CD4-positive, alpha-beta T cell treated with Interleukin-4 for 4 hours (primary cell): ENCODE measurements around the gene CDC5L.
"Not testable (repeated sequence)": the region's sequence is repeated elsewhere in the genome, so short reads cannot be mapped to it uniquely, and the experiment has no call there.

Source experiments
- DNase-seq: peaks from one replicate; pipeline ENCODE4 v3.0.0-alpha.2; 2020

Gene CDC5L

DNA sequence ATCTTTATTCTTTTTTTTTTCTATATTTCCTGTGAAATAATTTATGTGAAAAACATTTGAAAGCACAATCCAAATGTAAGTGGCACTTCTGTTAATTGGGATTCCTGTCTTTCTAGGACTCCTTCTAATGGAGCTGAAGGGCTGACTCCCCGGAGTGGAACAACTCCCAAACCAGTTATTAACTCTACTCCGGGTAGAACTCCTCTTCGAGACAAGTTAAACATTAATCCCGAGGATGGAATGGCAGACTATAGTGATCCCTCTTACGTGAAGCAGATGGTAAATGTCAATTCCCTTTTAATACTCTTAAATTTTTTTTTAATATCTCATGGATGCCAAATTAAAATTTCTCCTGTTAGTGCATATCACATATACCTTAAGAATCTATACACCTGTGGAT, 35.0 kb downstream of the CDC5L start:
- no peak for DNase-seq

DNA sequence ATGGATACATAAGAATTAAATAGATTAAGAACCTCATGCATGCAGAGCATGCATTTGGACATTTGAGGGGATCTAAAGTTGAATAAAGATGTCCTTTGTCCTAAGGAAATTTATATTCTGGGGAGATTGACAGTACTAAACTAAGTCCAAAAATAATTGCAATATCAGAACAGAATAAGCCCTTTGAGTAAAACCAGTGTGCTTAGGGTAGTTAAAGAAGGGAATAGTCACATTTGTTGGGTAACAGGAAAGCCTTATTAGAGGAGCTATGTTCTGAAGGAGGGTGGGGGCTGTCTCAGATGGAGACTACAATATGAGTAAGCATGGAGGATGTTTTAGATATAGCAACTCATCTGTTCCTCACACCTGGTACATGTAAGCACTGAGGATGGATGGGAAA, 35.8 kb downstream of the CDC5L start:
- no peak for DNase-seq

DNA sequence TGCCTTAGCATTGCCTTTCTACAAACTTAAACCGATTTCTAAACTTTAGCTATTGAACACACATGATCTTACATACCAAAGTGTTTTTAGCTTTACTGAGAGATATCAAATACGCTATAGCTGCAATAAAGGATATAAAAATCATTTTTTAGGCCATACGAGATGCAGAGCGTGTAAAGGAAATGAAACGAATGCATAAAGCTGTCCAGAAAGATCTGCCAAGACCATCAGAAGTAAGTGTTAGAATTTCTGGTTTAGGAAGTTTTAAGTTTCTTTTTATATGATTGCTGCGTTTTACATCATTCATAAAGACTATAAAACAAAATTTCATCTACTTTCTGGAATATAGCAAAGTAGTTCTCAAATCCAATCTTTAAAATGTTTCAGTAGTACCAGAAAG, 38.4 kb downstream of the CDC5L start:
- no peak for DNase-seq

DNA sequence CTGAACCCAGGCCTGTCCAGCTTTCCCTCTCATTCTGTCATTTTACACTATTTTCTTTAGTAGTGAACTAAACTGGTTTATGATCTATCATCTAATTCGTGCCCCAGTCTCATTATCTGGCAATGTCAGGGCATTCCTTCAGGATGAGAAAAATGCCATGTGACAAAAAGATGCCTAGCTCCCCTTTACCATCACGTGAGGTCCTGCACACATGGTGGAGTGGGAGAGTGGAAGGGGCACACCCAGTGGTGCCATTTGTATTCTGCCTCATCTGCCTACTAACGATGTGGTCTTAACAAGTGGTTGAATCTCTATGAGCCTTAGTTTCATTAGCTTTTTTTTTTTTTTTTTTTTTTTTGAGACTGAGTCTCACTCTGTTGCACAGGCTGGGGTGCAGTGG, 41.2 kb downstream of the CDC5L start:
- no peak for DNase-seq

DNA sequence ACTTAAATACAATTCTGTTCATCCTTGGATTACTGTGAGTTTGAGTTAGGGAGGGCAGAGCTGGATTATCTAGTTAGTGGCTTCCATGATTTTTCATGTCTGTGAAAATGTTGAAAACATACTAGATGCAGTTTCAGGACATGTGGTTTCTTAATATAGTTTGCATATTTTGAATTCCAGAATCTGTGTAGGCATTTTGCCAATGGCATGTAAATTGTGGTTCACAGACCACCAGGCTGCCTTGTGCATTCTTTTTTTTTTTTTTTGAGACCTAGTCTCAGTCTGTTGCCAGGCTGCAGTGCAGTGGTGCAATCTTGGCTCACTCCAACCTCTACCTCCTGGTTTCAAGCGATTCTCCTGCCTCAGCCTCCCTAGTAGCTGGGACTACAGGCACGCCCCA, 42.8 kb downstream of the CDC5L start:
- no peak for DNase-seq

DNA sequence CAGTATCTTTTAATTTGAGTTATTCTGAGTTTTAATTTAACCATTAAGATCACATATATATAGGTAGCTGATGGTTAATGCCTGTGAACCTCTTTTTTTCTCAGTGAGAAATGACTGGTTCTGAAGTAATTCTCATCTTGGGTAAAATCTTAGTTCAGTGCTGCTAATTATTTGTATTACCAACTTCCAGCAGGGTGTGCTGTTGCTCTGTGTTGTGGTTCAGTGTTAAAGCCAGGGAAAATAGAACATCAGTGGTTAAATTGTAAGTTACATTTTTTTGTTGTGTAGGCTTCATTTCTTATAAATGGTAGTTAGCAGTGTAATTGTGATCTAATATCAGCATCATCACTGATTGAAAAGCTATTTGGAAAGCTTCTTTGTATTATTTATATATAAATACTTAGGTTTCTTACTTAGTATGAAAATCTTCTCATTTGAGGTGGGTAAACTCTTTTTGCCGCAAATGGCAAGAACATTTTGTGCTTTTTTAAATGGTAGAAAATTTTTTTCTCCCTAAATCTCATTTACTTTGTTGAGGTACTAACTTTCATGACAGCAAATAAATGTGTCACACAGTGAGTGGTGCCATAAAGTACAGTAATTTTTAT, 43.7 kb downstream of the CDC5L start:
- peak; percentile 51 for DNase-seq

DNA sequence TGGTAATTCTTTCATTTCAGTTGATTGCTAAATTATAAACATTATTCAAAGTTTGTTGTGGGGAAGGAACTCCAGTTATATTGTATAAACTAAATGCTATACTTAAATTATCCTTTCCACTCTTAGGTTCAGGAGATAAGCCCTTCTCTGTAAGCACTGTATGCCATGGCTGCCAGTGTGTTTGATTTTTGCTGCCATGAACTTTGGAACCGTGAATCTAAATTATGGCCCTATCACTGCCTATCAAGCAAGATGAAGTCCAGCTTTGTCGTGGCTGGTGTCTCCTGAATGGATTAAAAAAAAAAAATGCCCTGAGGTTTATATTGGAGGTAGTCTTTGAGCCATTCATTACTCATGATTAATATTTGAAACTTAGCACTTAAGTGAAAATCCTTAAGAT, 44.7 kb downstream of the CDC5L start:
- no peak for DNase-seq

DNA sequence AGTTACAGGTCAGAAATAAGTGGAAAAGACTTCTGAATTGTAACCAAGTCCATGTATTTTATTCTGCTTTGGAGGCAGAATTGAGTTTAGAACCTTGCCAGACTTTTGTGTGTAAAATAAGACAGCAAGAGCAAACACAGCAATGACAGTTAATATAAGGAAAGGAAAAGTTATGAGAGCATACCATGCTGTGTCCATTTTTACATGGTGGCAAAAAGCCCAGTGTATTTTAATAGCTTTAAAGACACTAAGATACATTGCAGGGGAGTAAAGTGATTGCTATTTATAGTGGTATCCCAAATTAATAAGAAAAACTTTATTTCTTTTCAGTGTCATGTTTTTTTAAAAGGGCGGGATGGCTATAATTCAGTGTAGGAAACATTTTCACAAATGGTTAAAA, 45.2 kb downstream of the CDC5L start:
- no peak for DNase-seq

DNA sequence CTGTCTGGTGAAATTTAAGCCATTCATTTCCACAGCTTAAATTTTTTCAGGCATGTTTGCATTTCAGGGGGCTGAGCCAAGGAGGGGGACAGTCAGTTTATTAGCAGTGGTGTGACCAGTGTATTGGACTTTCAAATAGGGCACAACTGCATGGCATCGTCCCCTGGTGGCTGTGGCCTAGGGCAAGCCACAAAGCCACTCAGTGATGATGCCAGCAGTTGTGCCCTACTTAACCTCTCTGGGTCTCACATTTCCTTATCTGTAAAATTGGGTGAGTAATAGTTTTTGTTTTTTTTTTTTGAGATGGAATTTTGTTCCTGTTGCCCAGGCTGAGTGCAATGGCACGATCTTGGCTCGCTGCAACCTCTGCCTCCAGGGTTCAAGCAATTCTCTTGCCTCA, 48.0 kb downstream of the CDC5L start:
- no peak for DNase-seq

DNA sequence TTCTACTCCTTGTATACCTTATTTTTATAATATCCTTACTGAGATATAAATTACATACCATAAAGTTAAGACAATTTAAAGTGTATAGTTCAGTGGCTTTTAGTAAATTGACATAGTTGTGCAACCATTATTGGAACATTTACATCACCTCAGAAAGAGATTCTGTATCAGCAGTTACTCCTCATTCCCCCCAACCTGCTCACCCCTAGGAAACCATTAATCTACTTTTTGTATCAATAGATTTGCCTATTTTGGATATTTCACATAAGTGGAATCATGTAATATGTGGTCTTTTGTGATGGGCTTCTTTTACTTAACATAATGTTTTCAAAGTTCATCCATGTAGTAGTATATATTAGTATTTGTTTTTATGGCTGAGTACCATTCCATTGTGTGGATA, 51.3 kb downstream of the CDC5L start:
- DNase-seq, result no peak

DNA sequence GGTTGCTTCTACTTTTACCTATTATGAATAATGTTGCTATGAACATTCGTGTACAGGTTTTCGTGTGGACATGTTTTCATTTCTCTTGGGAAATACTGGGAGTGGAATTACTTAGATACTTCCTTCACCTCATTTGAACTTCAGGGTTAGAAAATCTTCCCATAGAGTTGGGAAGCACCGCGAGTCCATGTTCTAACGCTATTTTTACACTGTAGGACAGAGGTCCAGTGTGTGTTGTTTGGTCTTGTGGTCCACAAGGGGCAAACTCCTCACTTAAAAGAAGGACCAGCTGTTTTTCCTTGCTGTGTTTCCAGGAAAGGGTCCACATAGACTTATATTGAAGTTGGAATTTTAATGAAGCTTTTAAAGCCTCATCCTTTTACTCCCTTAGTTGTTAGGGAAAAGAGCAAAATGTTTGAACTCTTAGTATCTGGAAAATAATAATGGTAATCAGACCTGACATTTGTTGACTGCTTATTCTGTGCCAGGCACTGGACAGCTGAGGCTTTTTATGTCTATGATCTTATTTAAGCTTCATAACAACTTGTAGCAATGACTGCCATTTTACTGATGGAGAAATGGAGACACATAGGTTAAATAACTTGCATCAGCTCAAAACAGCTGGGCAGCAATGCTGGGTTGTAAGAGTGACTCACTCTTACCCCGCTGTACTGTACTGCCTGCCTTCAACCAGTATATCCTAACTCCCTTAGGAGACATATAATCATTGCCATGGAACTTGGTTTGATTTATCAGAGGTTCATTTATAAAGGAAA, 52.0 kb downstream of the CDC5L start:
- no peak for DNase-seq

DNA sequence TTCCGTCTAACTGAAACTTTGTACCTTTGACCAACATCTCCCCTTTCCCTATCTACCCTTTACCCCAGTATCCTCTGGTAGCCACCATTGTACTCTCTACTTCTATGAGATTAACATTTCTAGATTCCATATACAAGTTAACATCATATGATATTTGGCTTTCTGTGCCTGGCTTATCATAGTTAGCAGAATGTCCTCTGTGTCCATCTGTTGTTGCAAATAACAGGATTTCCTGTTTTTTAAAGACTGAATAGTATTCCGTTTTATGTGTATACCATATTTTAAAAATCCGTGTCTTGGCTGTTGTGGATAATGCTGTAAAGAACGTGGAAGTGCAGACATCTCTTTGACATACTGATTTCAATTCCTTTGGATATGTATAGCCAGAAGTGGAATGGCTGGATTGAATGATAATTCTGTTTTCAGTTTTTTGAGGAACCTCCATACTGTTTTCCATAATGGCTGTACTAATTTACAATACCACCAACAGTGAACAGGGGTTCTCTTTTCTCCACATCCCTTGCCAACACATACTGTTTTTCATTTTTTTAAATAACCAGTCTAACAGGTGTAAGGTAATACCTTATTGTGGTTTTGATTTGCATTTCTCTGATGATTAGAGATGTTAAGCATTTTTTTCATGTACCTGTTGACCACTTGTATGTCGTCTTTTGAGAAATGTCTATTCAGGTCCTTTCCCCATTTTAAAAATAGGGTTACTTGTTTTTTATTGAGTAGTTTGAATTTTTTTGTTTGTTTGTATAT, 53.8 kb downstream of the CDC5L start:
- DNase-seq, result no peak

DNA sequence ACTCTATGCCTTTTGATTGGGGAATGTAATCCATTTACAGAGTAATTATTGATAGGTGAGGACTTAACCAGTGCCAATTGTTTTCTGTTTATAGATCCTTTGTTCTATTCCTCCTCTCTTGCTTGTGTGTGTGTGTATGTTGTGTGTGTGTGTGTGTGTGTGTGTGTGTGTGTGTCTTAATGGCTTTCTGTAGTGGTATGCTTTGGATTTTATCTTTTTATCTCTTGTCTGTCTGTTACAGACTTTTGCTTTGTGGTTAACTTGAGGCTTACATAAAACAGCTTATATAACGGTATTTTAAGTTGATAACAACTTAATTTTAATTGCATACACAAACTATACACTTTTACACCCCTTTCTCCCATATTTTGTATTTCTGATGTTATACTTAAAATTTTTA, 54.7 kb downstream of the CDC5L start:
- DNase-seq, result no peak

DNA sequence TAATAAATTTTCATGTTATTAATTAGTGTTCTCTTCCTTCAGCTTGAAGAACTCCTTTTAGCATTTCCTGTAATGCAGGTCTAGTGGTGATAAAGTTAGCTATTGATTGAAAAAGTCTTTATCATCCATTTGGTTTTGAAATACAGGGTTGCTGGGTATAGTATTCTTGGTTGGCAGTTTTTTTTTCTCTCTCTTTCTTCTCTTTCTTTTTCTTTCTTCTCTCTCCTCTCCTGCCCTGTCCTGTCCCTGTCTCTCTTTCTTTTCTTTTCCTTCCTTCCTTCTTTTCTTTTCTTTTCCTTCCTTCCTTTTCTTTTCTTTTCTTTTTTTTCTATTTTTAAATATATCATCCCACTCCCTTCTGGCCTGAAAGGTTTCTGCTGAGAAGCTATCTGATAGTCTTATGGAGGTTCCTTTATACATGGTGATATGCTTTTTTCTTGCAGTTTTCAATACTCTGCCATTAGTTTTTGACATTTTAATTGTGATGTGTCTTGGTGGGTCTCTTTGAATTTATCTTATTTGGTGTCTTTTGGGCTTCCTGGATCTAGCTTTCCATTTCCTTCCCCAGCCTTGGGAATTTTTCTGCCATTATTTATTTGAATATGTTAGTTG, 55.4 kb downstream of the CDC5L start:
- no peak for DNase-seq

DNA sequence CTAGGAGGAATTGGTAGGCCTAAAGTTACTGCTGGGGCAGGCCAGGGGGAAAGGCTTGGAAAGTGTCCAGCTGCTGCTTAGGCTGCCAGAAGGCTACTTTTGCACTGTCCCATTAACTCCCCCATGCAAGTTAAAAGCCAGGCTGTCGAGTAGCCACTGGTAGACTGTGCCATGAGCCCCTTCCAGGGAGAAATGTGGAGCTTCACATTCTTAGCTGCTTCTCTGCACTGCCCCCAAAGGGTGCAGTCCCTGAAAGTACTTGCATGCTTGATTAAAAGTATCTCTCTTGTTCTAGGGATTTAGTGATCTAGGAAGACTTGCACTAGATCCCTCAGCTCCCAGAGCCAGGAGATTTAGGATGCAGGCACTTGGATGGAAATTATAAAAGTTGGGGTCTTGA, 57.3 kb downstream of the CDC5L start:
- DNase-seq, result no peak

DNA sequence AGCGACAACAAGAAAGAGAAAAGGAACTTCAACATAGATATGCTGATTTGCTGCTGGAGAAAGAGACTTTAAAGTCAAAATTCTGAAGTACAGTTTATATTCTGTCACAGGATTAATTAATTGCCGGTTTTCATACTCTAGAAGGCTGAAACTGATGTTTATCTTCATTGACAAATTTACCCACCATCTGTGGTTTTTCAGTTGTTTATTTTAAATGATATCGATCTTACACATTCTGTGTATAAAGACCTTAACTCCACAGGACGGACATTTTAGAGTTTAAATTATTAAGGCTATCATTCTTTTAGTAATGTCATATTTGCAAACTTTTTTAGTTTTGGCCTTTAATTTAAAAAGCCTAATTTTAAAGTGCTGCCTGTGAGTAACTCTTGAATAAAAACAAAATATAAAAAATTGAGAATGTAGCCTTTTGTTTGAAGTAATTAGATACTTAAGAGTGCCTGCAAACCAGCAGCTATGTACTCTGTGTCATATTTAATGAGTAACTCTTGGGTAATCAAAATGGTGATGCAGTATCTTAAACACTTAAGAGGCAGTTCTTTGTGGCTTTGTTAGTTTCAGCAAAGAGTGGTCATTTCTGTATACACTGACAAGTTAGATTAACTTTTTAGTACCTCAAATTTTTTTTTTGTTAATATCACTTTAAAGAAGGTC, 59.3 kb downstream of the CDC5L start:
- no peak for DNase-seq

DNA sequence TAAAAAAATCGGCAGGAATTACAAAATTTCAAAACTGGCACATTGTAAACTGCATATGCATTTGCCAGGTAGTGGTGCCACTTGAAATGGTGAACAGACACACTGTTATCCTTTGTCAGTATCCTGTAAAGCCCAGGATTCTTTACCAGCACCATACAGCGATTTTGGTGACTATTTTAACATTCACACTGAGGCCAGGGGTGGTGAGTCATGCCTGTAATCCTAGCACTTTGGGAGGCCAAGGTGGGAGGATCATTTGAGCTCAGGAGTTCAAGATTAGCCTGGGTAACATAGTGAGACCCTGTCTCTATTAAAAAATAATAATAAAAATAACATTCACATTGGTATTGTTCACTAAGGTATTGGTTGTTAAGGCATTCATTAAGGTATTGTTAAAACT, 61.7 kb downstream of the CDC5L start:
- not testable (repeated sequence) for DNase-seq

DNA sequence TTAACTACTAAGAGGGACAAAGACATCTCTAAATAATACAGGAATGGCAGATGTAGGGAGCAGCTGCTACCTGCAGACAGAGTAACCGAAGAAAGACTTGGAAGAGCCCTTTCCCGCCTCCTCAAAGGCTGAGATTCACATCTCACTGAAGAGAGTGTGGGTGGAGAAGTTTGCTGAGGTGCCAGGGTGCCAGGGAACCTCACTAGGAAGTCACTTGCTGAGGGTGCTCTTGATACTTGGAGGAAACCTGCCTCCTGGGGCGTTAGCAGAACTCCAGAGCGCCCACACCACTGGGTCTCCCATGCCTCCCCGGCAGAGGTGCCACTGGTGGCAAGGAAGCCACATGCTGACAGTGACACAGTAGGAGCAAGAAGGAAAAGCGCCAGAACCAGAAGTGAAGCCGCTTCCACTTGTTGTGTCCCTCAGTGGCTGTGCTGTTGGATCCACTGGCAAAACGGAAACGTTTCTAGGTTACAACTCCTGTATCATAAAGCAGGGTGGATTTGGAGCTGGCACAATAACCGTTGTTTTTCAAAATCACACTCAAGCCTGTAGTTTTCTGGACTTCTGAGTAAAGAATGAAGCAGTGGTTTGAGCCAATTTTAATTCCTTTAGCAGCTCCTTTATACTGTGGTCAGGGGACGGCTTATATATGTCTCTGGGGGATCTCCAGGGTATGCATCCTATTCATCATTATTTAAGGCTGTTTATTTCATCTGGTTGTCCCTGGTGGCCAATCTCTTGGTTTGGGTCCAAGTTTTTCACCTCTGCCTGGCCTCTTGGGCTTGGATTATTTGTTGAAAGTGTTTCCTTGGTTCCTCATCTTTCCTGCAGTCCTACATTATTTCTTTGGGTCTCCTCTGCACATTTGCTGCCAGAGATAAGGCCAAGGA, 64.5 kb downstream of the CDC5L start:
- no peak for DNase-seq

DNA sequence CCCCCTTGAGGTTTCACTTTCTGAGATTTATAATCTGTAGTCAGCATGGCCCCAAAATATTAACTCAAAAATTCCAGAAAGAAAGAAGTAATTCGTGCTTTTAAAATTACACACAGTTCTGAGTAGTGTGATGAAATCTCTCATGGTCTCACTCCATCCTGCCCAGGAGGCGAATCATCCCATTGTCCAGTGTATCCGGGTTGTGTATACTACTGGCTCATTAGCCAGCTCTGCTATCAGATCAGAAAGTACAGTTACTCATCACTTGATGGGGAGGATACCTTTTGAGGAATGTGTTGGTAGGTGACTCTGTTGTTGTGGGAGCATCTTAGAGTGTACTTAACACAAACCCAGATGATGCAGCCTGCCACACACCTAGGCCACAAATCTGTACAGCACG, 65.2 kb downstream of the CDC5L start:
- DNase-seq, result no peak

DNA sequence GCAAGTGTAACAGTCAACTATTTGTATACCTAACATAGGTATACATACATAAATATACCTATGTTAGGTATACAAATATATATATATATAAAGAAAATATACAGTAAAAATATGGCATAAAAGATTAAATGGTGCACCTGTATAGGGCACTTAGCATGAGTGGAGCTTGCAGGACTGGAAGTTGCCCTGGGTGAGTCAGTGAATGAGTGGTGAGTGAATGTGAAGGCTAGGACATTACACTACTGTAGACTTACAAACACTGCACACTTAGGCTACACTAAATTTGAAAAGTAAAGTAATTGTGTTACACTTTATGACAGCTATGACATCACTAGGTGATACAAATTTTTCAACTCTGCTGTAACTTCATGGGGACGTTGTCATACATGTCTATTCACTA, 65.6 kb downstream of the CDC5L start:
- DNase-seq, result no peak

DNA sequence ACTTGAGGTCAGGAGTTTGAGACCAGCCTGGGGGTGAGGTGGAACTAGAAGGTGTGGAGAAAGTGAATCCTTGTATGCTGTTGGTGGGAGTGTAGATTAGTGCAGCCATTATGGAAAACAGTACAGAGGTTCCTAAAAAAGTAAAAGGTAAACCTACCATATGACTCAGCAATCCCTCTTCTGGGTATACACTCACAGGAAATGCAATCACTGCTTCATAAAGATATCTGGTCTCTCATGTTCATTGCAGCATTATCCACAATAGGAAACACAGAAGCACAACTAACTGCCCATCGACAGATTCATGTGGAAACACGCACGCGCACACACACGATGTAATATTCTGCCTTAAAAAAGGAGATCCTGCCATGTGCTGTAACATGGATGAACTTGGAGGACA, 66.7 kb downstream of the CDC5L start:
- no peak for DNase-seq
